Activated naive CD4-positive, alpha-beta T cell treated with anti-CD3 and anti-CD28 coated beads for 36 hours (primary cell): ENCODE measurements around the gene DRD5. TPM values are rescaled to one million over a fixed set of nuclear protein-coding genes. Genes with fewer than 3 reads are reported as not detected.

Source experiments
- CTCF ChIA-PET: fragments of 350-600 bp; sonication (Branson Sonifier 250); formaldehyde crosslinking; loops from one replicate; lab custom pipeline; 2021; ENCODE audit warnings: antibody characterized with exemption; lab: Charles Lee
- DNase-seq: peaks from one replicate; pipeline ENCODE4 v3.0.0-alpha.2; 2020
- H3K27ac Mint-ChIP-seq: one replicate; pipeline ENCODE4 v1.8.0; 2021; ENCODE audit warnings: mild to moderate bottlenecking, mixed read lengths
- H3K27me3 Mint-ChIP-seq: one replicate; pipeline ENCODE4 v1.8.0; 2021; ENCODE audit warnings: low read depth, mixed read lengths
- H3K36me3 Mint-ChIP-seq: one replicate; pipeline ENCODE4 v1.8.0; 2021; ENCODE audit warnings: low read depth, mixed read lengths
- H3K4me1 Mint-ChIP-seq: one replicate; pipeline ENCODE4 v1.8.0; 2021; ENCODE audit warnings: low read depth, mixed read lengths
- H3K4me3 Mint-ChIP-seq: one replicate; pipeline ENCODE4 v1.8.0; 2021; ENCODE audit warnings: mild to moderate bottlenecking, moderate library complexity, mixed read lengths
- H3K9me3 Mint-ChIP-seq: one replicate; pipeline ENCODE4 v1.8.0; 2021; ENCODE audit warnings: mixed read lengths
- intact Hi-C: fragments of 100-400 bp; cut with micrococcal nuclease; formaldehyde crosslinking; loops from one replicate; pipeline ENCODE4 v1.15.1; 2023
- total RNA-seq, 2 experiments: library from RNA; stranded (reverse); gene quantifications; one replicate each; pipeline ENCODE4 v1.2.3, GENCODE V29; 2021

DRD5 gene
- total RNA-seq, 2 experiments from 2014 or later, result not detected

DNA sequence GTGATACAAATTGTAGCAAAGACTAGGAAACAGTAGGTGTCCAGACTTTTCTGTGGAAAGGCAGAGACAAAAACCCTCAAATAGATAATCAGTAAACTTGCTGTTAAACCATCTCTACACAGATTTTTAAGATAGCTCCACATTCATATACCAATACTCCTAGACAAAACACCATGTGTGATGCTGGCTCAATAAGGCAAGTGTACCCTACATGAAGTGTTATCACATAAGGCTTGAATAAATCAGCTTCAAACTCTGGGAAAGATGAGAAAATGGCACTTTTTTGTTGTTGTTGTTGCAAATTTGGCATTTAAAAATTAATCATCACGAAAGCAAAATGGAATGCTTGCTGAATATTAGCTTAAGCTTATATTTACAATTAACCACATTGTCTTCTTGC lies 45.1 kb downstream of the DRD5 start:
- no peaks in the 10 kb centered on the region for H3K9me3 Mint-ChIP-seq
- intact Hi-C loops, result loop anchor here (5.0 to 10.0 kb wide), 3 partner anchors 222 to 638 kb away; no protein-coding TSS in a partner anchor
- no peak for DNase-seq
- H3K27ac Mint-ChIP-seq, result no peak overlapping the region
- no peaks in the 10 kb centered on the region for H3K36me3 Mint-ChIP-seq
- H3K27me3 Mint-ChIP-seq, result peaks cover 4% of the 10 kb centered on the region
- CTCF ChIA-PET, result interaction anchor here (1.6 kb wide), 1 partner anchor 17 kb away, joined by 4 read pairs; no protein-coding TSS in a partner anchor
- no peak overlapping the region for H3K4me3 Mint-ChIP-seq
- peaks cover 12% of the 10 kb centered on the region for H3K4me1 Mint-ChIP-seq

DNA sequence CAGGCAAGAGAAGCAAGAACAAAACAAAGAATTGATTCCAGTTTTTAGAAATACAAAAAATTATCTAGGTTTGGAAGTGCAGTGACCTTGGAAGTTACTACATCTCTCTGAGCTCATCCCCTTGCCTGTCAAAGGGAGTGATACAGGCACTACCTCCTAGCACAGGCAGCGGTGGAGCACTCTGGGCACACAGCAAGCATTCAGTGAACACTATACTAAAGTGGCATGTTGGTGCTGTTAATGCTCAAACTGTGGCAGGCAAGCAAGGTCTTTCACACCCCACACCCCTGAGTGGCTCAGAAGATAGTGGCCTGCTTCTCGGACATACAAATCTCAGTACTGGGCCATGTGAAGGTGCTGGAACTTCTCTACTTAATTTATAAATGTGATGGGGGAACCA lies 51.2 kb downstream of the DRD5 start:
- H3K27me3 Mint-ChIP-seq, result peaks cover 3% of the 10 kb centered on the region
- no peak for DNase-seq
- intact Hi-C loops, result no loop called here
- no peak overlapping the region for H3K4me3 Mint-ChIP-seq
- H3K4me1 Mint-ChIP-seq, result no peaks in the 10 kb centered on the region
- H3K9me3 Mint-ChIP-seq, result no peaks in the 10 kb centered on the region
- CTCF ChIA-PET, result interaction anchor here (1.2 kb wide), 1 partner anchor 182 kb away, joined by 3 read pairs; no protein-coding TSS in a partner anchor
- no peaks in the 10 kb centered on the region for H3K36me3 Mint-ChIP-seq
- H3K27ac Mint-ChIP-seq, result no peak overlapping the region

DNA sequence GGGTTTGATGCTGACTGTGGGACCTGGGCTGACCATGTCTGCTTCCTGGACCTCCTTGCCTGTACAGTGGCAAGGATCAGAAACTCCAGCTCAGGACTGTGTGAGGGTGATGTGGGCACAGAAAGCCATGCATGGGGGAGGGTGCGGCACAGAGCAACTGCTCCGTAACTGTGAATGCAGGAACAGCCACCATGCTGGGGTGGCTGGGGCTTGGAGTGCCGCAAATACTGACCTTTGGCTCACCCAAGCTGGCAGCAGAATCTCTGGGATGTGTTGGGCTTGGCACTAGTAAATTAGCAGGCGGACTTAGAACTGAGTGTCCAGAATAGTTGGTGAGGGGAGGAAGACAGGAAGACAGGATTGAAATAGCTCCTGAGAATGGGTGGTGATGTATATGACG lies 52.0 kb downstream of the DRD5 start:
- Mint-ChIP-seq H3K4me3 (no peak overlapping the region), H3K9me3 (no peaks in the 10 kb centered on the region), H3K27ac (no peak overlapping the region), H3K36me3 (no peaks in the 10 kb centered on the region), H3K27me3 (peaks cover 3% of the 10 kb centered on the region), H3K4me1 (no peaks in the 10 kb centered on the region)
- intact Hi-C loops, result no loop called here
- CTCF ChIA-PET, result no interaction called here
- DNase-seq, result no peak

Other genes with a start within 250 kb of the DRD5 start
- under 1 TPM; 0.43 to 0.86 TPM for gene SLC2A9, start 239.9 kb downstream of the DRD5 start, total RNA-seq